ENCODE measurements around the gene TCF19.
A peak's percentile ranks its signal among the peaks of the same experiment; 100 is the strongest.
"Not testable (repeated sequence)": the region's sequence is repeated elsewhere in the genome, so short reads cannot be mapped to it uniquely, and the experiment has no call there.

Gene TCF19

DNA sequence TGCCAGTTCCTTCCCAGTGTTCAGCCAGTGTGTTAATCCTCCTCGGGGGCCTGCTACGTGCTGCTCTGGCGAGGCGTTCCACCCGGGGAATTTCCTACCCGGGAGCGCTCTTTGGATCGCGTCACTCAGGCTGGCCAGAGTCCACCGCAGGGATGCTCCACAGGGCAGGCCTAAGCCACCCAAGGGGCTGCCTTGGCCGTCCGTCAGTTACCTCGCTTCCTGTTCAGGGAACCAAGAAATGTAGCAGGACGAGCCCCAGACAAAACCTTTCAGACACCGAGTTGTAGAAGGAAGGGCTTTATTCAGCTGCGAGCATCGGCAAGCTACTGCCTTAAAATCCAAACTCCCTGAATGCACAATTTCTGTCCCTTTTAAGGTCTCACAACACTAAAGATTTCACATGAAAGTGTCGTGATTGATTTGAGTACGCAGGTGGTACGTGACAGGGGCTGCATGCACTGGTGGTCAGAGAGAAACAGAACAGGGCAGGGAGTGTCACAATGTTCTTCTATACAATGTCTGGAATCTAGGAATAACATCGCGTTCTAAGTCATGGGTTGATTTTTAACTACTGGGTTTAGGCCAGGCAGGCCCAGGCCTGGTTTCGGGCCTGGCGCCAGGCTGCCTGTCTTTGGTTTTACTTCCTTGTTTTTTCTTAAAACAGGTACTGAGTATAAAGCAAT lies 27.8 kb downstream of the TCF19 start:
- no peak for DNase-seq

DNA sequence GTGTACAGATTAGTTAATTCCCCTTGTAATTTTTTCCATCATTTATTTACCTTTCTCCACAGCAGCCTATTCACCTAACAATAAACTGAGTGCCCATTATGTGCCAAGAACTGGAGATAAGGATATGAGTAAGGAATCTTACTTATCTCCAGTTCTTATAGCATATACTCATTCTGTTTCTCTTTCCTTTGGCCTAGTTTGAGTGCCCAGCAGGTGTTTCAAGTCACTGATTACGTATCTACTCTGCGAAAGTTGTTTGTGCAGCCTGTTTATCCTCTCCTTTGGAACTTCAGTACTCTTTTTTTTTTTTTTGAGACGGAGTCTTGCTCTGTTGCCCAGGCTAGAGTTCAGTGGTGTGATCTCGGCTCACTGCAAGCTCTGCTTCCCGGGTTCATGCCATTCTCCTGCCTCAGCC lies 29.4 kb downstream of the TCF19 start:
- DNase-seq = no peak

GRCh38 chr6:31189223-31189622 lies 30.8 kb downstream of the TCF19 start:
- DNase-seq = not testable (repeated sequence)

DNA sequence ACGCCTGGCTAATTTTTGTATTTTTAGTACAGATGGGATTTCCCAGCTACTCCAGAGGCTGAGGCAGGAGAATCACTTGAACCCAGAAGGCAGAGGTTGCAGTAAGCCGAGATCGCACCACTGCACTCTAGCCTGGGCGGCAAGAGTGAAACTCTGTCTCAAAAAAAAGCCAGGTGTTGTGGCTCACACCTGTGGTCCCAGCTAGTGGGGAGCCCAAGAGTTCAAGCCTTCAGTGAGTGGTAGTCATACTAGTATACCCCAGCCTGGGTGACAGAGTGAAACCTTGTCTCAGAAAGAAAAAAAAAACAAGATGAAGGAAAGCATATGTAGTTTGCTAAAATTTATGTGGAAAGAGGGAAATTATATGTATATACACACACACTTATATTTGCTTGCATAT lies 32.1 kb downstream of the TCF19 start:
- no peak for DNase-seq

DNA sequence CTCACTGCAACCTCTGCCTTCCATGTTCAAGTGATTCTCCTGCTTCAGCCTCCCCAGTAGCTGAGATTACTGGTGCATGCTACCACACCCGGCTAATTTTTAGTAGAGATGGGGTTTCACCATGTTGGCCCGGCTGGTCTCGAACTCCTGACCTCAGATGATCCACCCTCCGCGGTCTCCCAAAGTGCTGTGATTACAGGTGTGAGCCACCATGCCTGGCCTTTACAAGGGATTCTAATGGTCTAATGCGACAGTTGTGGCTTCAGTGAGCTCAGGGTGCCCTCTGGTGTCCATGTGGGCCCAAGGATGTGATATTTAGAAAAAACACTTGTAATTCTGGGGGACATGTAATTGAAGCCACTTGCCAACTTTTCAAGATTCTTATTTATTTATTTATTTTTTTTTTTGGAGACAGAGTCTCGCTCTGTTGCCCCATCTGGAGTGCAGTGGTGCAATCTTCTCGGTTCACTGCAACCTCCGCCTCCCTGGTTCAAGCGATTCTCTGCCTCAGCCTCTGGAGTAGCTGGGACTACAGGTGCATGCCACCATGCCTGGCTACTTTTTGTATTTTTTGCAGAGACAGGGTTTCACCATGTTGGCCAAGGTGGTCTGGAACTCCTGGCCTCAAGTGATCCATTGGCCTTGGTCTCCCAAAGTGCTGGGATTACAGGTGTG lies 34.2 kb downstream of the TCF19 start:
- DNase-seq = peak; percentile 73

GRCh38 chr6:31193206-31193605 lies 34.8 kb downstream of the TCF19 start:
- no peak for DNase-seq

DNA sequence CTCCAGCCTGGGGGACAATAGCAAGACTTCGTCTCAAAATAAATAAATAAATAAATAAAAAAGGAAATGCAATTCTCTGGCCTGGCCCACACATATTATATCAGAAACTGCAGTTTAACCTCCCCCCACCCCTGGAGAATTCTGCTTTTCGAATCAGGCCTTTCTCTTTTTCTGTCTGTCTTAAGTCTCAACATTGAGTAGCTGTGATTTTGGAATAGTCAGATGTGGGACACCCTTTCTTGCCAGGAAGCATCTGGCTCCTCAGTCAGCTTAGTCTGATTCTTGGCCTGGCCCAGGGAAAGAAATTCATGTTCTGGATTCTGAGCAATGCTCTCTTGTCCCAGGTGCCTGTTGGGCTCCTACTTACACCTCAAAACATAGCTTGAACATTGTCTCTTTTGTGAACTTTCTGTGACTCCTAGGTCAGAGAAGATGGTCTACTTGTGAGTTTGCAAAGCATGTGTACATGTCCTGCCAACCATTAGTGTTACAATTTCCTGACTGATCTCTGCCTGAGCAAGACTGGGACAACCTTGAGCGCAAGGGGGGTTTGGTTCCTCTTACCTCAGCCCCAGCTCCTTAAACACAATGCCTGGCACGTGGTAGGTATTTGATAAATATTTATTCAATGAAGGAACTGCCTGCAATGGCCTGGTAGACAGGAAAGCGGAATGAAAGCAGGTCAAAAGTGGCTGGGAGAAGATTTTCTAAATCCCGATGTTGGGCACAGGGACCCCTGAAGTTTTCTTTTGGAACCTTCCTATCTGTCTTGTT lies 35.9 kb downstream of the TCF19 start:
- no peak for DNase-seq

GRCh38 chr6:31195308-31195979 lies 37.1 kb downstream of the TCF19 start:
- not testable (repeated sequence) for DNase-seq

DNA sequence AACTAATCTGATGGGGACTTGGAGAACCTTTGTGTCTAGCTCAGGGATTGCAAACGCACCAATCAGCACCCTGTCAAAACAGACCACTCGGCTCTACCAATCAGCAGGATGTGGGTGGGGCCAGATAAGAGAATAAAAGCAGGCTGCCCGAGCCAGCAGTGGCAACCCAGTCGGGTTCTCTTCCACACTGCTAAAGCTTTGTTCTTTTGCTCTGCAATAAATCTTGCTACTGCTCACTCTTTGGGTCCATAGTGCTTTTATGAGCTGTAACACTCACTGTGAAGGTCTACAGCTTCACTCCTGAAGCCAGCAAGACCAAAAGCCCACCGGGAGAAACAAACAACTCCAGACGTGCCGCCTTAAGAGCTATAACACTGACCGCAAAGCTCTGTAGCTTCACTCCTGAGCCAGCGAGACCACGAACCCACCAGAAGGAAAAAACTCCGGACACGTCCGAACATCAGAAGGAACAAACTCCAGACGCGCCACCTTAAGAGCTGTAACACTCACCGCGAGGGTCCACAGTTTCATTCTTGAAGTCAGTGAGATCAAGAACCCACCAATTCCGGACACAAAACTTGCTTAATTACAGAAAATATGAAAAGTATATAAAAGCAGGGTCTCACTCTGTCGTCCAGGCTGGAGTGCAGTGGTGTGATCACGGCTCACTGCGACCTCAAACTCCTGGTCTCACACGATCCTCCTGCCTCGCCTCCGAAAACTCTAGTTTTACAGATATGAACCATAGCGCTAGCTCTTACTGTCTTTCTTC lies 38.0 kb downstream of the TCF19 start:
- not testable (repeated sequence) for DNase-seq

GRCh38 chr6:31197559-31198305 lies 39.3 kb downstream of the TCF19 start:
- peak; percentile 86 for DNase-seq

GRCh38 chr6:31199105-31199452 lies 40.7 kb downstream of the TCF19 start:
- not testable (repeated sequence) for DNase-seq

DNA sequence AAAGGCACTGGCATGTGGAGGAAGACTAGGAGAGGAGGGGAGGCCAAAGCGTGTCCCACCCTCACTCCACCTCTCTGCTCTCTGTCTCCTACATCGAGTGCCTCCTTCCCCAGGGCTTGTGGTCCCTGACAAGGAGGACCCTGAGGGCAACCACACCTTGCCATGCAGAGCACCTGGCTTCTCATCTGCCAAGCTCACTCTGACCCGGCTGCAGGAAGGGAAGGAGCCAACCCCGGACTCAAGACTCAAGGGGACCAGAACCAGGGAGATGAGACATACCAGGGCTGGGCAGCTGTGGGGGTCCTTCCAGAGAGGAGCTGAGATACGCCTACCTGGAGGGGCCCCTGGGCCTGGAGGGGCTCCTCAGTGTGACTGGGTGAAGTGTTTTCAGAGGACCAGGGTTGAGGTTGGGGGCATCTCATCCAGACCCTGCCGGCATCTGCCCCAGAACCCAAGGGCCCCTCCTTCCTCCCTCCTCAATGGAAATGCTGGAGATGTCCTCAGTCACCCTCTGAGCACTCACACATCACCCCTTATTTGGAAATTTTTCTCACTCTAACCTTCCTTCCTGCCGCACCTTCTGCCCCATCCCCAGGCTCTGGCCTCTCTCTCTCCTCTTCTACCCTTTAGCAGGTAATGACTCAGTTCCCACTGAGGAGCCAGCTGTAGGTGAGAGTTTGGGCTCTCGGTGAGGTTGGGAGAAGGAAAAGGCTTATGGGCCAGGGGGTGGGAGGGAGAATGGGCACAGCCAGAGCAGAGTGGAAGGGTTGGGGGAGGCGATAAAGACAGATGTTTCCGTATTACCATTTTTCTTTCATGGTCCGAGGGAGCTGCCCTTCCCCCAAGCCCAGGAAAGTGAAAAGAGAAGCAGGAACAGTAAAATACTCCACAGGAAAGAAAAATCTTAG lies 44.1 kb downstream of the TCF19 start:
- no peak for DNase-seq

GRCh38 chr6:31203345-31203979 lies 45.1 kb downstream of the TCF19 start:
- DNase-seq = no peak

- DNase-seq = no peak
Observed at GRCh38 chr6:31204751-31205145, 46.4 kb downstream of the TCF19 start.

DNA sequence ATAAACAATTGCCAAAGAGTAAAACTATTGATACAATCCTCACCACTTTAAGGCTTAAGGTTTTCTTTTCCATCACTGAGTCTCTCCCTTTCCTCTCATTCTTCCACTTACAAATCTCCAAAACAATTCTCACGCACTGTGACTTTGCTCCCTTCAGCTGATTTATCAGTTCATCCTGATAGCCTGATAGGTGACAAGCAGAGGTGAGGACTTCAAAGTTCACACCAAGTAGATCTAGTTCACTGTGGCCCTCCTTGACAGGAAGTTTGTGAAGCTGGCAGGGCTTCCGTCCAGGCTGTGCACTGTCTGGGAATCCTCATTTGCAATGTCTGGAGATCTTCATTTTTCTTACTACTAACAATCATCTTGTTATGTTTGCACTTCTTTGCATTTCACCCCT lies 47.2 kb downstream of the TCF19 start:
- no peak for DNase-seq

GRCh38 chr6:31208506-31208905 lies 50.1 kb downstream of the TCF19 start:
- DNase-seq = no peak

DNA sequence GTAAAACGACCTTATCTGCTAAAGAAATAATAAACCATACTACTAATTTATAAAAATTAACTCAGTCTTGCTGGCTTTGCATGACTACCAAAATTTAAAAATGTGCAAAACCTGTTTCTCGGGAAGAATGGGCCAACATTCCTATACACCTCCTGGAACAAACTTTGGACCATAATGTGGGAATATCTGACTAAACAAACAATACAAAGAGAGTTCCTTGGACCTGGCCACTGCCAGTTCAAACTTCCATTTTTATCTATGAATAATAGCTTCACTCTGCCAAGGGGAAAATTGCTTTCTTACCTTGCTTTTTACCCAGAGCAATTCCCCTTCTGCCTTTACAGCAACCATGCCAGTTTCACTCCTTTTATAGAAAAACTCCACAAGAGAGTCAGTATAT lies 50.7 kb downstream of the TCF19 start:
- no peak for DNase-seq

GRCh38 chr6:31210123-31210522 lies 51.7 kb downstream of the TCF19 start:
- DNase-seq = no peak

- DNase-seq = no peak
Observed at GRCh38 chr6:31210741-31211532, 52.5 kb downstream of the TCF19 start.
